GM23248 (cell line): Measurements from ENCODE around the gene PEPD.

Experiments
- EZH2 ChIP-seq: fragments of 200-600 bp; sonication (generic); IDR thresholded peaks from 2 replicates; pipeline ENCODE4 v1.6.1; 2018; ENCODE audit warnings: antibody characterized with exemption, mild to moderate bottlenecking; ENCODE audit not compliant: insufficient read depth, poor library complexity, severe bottlenecking
- EZH2phosphoT487 ChIP-seq: fragments of 200-600 bp; sonication (generic); IDR thresholded peaks from 2 replicates; pipeline ENCODE4 v1.6.1; 2018; ENCODE audit warnings: antibody characterized with exemption, moderate library complexity, mild to moderate bottlenecking, low read depth; ENCODE audit not compliant: insufficient read depth

- TF ChIP-seq EZH2phosphoT487 (no peak), EZH2 (no peak)
Measured at GRCh38 chr19:33391631-33392249, 129.9 kb downstream of the PEPD start.
